B cell (primary cell): ENCODE measurements around the gene DRD2.

ENCODE experiments used
- EZH2 ChIP-seq: IDR thresholded peaks from 2 replicates; pipeline ENCODE4 v1.6.1; 2012; ENCODE audit warnings: borderline replicate concordance, low read depth, mild to moderate bottlenecking, moderate library complexity, low read length; ENCODE audit not compliant: insufficient read depth, poor library complexity, severe bottlenecking
- TF ChIP-seq, protein P1 (sequence below): fragments of 200-600 bp; IDR thresholded peaks from one replicate; pipeline ENCODE4 v1.8.0; 2022; ENCODE audit warnings: antibody characterized with exemption, mild to moderate bottlenecking

DNA sequence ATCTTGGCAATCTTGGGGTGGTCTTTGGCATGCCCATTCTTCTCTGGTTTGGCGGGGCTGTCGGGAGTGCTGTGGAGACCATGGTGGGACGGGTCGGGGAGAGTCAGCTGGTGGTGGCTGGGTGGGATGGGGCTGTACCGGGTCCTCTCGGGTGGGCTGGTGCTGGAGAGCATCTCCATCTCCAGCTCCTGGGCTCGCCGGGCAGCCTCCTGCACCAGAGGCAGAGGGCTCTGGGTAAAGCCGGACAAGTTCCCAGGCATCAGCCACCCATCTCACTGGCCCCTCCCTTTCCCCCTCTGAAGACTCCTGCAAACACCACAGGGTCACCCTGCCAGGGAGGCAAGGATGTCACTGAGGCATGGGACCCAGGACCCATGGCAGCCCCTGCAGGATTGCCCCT lies 62.5 kb downstream of the DRD2 start:
- TF ChIP-seq, protein P1, sequence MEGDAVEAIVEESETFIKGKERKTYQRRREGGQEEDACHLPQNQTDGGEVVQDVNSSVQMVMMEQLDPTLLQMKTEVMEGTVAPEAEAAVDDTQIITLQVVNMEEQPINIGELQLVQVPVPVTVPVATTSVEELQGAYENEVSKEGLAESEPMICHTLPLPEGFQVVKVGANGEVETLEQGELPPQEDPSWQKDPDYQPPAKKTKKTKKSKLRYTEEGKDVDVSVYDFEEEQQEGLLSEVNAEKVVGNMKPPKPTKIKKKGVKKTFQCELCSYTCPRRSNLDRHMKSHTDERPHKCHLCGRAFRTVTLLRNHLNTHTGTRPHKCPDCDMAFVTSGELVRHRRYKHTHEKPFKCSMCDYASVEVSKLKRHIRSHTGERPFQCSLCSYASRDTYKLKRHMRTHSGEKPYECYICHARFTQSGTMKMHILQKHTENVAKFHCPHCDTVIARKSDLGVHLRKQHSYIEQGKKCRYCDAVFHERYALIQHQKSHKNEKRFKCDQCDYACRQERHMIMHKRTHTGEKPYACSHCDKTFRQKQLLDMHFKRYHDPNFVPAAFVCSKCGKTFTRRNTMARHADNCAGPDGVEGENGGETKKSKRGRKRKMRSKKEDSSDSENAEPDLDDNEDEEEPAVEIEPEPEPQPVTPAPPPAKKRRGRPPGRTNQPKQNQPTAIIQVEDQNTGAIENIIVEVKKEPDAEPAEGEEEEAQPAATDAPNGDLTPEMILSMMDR = no peak
- no peak for TF ChIP-seq EZH2
